ENCODE data around the gene LRRC25.

LRRC25 gene

DNA sequence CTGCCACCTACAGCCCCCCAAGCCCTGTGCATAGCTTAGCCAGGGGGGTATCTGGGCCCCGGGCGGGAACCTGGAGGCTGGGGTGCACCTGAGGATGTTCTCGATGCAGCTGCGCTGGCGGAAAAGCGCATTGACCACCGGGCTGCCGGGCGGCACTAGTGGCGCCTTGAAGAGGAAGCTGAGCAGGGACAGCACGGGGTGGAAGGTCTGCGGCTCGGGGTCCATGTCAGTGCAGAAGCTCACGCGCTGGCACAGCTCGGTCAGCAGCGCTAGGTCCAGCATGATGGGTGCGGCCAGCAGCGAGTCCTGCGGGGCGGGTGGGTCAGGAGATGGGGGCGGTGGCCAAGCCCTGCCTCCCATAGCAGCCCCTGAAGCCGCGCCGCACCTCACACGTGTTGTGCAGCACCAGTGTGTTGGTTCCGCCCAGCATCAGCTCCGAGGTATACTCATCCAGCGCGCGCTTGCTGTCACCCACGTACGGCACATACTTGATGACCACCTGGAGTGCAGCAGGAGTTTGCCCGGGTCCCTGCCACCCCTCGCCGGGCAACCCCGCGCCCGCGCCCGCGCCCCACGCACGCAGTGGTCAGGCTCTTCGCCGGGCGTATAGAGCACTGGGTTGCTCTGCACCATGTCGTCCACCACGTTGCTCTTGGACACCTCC, 37.9 kb upstream of the LRRC25 start:
- Histone ChIP-seq H3K36me3 (ENCODE audit: control insufficient read depth, insufficient read depth, low read length) (no peaks in the 10 kb centered on the region), H3K27ac (ENCODE audit: insufficient read depth, low read length, poor library complexity, severe bottlenecking) (no peak overlapping the region), H3K27me3 (replicated peaks; ENCODE audit: control insufficient read depth, insufficient read depth, low read length, poor library complexity, severe bottlenecking) (no peaks in the 10 kb centered on the region), H3K9me3 (ENCODE audit: control insufficient read depth, low read length) (no peaks in the 10 kb centered on the region), H3K4me1 (ENCODE audit: control insufficient read depth, insufficient read depth, low read length, poor library complexity, severe bottlenecking) (peaks cover 31% of the 10 kb centered on the region), H3K4me3 (ENCODE audit: insufficient read depth, low read depth, low read length, poor library complexity, severe bottlenecking) (no peak overlapping the region)
- no peak for DNase-seq

DNA sequence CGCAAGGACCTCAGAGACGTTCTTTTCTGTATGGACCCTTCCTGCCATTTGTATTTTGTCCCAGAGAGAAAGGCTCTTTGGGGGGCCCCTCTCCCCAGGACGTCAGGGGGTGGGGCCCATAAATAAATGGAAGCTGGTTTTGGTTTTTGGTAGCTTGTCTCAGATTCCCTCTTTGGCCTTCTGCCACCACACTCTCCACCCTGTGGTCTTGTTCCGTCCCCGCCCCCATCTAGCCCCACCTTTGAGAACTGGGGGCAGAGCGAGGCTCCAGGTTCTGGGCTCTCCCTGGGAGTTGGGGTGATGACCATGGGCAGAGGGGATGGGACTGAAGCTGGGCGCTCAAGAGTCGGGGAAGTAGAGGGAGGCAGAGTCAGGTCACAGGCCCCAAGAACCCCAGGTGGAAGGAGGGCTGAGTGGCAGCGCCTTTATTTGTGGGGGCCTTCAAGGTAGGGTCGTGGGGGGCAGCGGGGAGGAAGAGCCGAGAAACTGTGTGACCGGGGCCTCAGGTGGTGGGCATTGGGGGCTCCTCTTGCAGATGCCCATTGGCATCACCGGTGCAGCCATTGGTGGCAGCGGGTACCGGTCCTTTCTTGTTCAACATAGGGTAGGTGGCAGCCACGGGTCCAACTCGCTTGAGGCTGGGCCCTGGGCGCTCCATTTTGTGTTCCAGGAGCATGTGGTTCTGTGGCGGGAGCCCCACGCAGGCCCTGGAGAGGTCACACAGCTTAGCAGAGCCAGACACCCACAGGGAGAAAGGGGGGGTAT, 37.2 kb upstream of the LRRC25 start:
- no peak for DNase-seq
- H3K27ac ChIP-seq (ENCODE audit: insufficient read depth, low read length, poor library complexity, severe bottlenecking): no peak overlapping the region
- H3K4me3 ChIP-seq (ENCODE audit: insufficient read depth, low read depth, low read length, poor library complexity, severe bottlenecking): no peak overlapping the region
- H3K36me3 ChIP-seq (ENCODE audit: control insufficient read depth, insufficient read depth, low read length): no peaks in the 10 kb centered on the region
- H3K9me3 ChIP-seq (ENCODE audit: control insufficient read depth, low read length): no peaks in the 10 kb centered on the region
- H3K4me1 ChIP-seq (ENCODE audit: control insufficient read depth, insufficient read depth, low read length, poor library complexity, severe bottlenecking): peaks cover 38% of the 10 kb centered on the region
- no peaks in the 10 kb centered on the region for H3K27me3 ChIP-seq (replicated peaks; ENCODE audit: control insufficient read depth, insufficient read depth, low read length, poor library complexity, severe bottlenecking)

DNA sequence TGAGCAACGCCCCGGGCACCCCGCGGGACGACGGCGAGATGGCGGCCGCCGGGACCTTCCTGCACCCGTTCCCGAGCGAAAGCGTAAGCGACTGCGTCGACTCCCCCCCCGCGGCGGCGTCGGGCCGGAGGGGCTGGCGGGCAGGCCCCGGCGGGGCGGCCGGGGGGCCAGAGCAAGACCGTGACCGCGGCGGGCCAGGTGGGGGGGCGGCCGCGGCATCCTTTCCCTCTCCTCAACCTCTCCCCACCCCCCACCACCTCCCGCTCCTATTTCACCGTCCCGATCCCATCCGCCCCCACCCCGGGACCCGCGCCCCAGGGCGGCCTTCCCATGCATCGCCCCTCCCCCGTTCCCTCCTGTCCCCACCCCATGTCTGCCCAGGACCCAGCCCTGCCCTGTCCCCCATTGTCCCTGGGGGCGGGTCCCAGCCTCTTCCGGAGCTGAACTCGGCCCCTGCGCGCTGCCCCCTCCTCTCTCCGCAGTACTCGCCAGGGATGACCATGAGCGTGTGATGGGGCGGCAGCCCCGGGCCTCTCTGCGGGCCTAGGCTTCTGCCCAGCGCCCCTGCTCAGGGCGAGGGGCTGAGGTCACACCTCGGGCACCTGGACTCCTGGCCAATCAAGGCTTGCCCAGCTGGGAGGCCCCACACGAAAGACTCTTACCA, 36.4 kb upstream of the LRRC25 start:
- Histone ChIP-seq H3K4me1 (ENCODE audit: control insufficient read depth, insufficient read depth, low read length, poor library complexity, severe bottlenecking) (peaks cover 45% of the 10 kb centered on the region), H3K9me3 (ENCODE audit: control insufficient read depth, low read length) (no peaks in the 10 kb centered on the region), H3K36me3 (ENCODE audit: control insufficient read depth, insufficient read depth, low read length) (no peaks in the 10 kb centered on the region), H3K27ac (ENCODE audit: insufficient read depth, low read length, poor library complexity, severe bottlenecking) (no peak overlapping the region), H3K4me3 (ENCODE audit: insufficient read depth, low read depth, low read length, poor library complexity, severe bottlenecking) (no peak overlapping the region), H3K27me3 (replicated peaks; ENCODE audit: control insufficient read depth, insufficient read depth, low read length, poor library complexity, severe bottlenecking) (no peaks in the 10 kb centered on the region)
- no peak for DNase-seq

DNA sequence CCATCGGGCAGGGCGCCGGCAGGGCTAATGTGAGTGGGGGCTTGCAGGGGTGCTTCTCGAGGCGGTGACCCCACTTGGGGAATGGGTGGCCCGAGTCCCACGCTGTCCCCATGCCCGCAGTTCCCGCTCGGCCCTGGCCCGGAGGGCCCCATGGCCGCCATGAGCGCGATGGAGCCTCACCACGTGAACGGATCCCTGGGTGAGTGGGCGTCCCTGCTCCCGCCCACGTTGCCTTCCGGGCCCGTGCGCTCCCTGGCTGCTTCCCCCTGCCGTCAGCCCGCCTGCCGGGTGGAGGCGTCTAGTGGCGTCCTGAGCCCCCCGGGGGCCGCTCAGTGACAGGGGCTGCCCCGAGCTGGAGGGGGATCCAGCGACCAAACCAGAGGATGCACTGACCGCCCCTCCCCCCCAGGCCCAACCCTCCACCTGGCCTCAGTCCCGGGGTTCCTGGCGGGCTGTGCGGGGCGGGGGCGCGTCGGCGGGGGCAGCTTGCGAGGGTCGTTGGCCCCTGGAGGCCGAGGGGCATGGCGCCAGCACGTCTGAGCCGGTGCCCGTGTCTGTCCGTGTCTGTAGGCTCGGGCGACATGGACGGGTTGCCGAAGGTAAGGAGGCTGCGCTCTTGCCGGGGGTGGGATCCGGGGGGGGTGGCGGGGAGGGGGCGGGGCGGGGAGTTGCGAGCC, 35.7 kb upstream of the LRRC25 start:
- Histone ChIP-seq H3K9me3 (ENCODE audit: control insufficient read depth, low read length) (no peaks in the 10 kb centered on the region), H3K27me3 (replicated peaks; ENCODE audit: control insufficient read depth, insufficient read depth, low read length, poor library complexity, severe bottlenecking) (no peaks in the 10 kb centered on the region), H3K4me3 (ENCODE audit: insufficient read depth, low read depth, low read length, poor library complexity, severe bottlenecking) (peak overlapping the region; percentile 47), H3K36me3 (ENCODE audit: control insufficient read depth, insufficient read depth, low read length) (no peaks in the 10 kb centered on the region), H3K4me1 (ENCODE audit: control insufficient read depth, insufficient read depth, low read length, poor library complexity, severe bottlenecking) (peaks cover 49% of the 10 kb centered on the region), H3K27ac (ENCODE audit: insufficient read depth, low read length, poor library complexity, severe bottlenecking) (peak overlapping the region; percentile 55)
- DNase-seq: no peak

DNA sequence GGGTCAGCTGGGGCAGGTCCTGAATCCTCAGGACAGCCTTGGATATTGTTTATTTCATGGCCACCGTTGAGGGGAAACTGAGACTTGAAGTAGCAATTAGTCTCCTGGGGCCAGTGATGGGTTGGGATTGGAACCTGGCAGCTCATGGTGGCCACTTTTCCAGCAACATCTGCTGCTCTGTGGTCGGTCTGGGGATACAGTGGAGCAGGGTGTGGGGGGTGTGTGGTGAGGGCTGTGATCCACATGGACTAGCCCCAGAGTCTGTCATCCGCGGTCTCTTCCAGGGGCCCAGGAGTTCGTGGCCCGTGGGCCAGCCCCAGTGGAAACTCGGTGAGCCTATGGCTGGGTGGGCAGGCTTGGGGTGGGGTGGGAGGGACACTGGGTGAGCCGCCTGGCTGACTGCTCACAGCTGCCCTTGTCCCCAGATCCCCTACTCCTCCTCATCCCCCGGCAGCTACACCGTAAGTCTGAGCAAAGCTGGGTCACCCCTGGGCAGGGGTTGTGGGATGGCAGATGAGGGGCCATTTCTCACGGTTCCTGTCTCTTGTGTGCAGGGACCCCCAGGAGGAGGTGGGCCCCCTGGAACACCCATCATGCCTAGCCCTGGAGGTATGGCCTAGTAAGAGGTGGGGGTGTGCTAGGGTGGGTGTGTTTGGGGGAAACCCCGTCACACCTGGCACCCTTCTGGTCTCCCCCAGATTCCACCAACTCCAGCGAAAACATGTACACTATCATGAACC, 35.0 kb upstream of the LRRC25 start:
- Histone ChIP-seq H3K4me3 (ENCODE audit: insufficient read depth, low read depth, low read length, poor library complexity, severe bottlenecking) (peak overlapping the region; percentile 47), H3K27ac (ENCODE audit: insufficient read depth, low read length, poor library complexity, severe bottlenecking) (peak overlapping the region; percentile 55), H3K4me1 (ENCODE audit: control insufficient read depth, insufficient read depth, low read length, poor library complexity, severe bottlenecking) (peaks cover 55% of the 10 kb centered on the region)

DNA sequence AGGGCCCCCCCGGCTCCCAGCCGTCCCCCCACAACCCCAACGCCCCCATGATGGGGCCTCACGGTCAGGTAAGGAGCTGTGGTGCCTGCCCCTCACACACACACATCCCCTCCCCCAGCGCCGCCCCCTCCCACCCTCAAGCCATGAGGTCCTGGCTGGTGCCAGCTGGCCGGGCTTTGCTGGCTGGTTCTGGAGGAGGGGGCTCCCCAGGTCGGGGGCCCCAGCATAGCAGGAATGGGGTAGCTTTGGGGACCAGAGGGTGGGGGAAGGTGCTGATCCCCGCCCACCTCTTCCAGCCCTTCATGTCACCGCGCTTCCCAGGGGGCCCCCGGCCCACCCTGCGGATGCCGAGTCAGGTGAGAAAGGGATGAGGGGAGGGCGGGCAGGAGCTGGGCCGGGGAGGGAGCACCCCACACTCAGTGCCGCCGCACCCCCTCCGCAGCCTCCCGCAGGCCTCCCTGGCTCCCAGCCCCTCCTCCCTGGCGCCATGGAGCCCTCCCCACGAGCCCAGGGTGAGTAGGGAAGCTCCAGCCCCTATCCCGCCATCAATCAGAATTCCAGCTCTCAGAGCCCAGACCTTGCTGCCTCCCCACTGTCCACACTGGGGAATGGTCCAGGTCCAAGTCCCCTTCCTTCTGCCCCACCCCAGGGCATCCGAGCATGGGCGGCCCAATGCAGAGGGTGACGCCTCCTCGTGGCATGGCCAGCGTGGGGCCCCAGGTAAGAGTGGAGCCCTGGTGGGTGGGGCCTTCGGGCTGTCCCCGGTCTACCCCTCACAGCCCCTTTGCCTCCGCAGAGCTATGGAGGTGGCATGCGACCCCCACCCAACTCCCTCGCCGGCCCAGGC, 34.2 kb upstream of the LRRC25 start:
- DNase-seq: no peak
- H3K36me3 ChIP-seq (ENCODE audit: control insufficient read depth, insufficient read depth, low read length): no peaks in the 10 kb centered on the region
- H3K9me3 ChIP-seq (ENCODE audit: control insufficient read depth, low read length): no peaks in the 10 kb centered on the region
- peaks cover 53% of the 10 kb centered on the region for H3K4me1 ChIP-seq (ENCODE audit: control insufficient read depth, insufficient read depth, low read length, poor library complexity, severe bottlenecking)
- H3K27ac ChIP-seq (ENCODE audit: insufficient read depth, low read length, poor library complexity, severe bottlenecking): no peak overlapping the region
- no peak overlapping the region for H3K4me3 ChIP-seq (ENCODE audit: insufficient read depth, low read depth, low read length, poor library complexity, severe bottlenecking)
- no peaks in the 10 kb centered on the region for H3K27me3 ChIP-seq (replicated peaks; ENCODE audit: control insufficient read depth, insufficient read depth, low read length, poor library complexity, severe bottlenecking)

More for the DNA sequence above, 35.0 kb upstream of the LRRC25 start:
- H3K36me3 ChIP-seq (ENCODE audit: control insufficient read depth, insufficient read depth, low read length): no peaks in the 10 kb centered on the region
- no peak for DNase-seq
- no peaks in the 10 kb centered on the region for H3K27me3 ChIP-seq (replicated peaks; ENCODE audit: control insufficient read depth, insufficient read depth, low read length, poor library complexity, severe bottlenecking)
- no peaks in the 10 kb centered on the region for H3K9me3 ChIP-seq (ENCODE audit: control insufficient read depth, low read length)

DNA sequence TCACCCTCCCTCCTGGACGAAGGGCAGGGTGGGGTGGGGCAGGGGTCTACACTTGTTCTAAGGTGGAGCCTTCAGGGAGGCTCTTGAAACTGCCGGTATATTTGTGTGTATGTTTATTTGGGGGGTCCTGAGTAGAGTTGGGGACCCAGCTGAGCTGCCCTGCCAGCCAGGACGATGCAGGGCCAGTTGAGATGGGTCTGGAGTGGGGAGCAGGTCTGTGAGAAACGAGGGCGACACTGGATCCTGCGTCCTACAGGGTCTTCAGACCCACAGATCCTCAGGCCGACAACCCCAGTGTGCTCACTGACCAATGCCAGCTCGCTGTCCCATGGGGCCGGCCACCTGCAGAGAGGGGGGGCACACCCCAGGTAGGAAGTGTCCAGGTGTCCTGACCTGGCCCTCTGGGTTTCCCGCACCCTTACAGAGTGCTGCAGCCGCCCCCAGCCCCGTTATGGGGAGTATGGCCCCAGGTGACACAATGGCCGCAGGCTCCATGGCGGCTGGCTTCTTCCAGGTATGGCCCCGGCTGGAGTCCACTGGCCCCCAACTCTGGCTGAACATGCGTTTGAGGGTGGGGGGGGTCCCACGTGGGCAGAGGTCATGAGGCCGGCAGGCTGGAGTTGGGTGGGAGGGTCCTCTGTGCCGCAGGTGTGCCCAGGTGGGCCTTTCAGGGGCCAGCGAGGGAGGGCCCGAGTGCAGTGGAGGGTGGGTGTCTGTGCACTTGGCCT, 33.2 kb upstream of the LRRC25 start:
- Histone ChIP-seq H3K4me1 (ENCODE audit: control insufficient read depth, insufficient read depth, low read length, poor library complexity, severe bottlenecking) (peaks cover 58% of the 10 kb centered on the region), H3K9me3 (ENCODE audit: control insufficient read depth, low read length) (no peaks in the 10 kb centered on the region), H3K27ac (ENCODE audit: insufficient read depth, low read length, poor library complexity, severe bottlenecking) (peak overlapping the region; percentile 94), H3K27me3 (replicated peaks; ENCODE audit: control insufficient read depth, insufficient read depth, low read length, poor library complexity, severe bottlenecking) (no peaks in the 10 kb centered on the region), H3K4me3 (ENCODE audit: insufficient read depth, low read depth, low read length, poor library complexity, severe bottlenecking) (peak overlapping the region; percentile 18), H3K36me3 (ENCODE audit: control insufficient read depth, insufficient read depth, low read length) (no peaks in the 10 kb centered on the region)
- no peak for DNase-seq

DNA sequence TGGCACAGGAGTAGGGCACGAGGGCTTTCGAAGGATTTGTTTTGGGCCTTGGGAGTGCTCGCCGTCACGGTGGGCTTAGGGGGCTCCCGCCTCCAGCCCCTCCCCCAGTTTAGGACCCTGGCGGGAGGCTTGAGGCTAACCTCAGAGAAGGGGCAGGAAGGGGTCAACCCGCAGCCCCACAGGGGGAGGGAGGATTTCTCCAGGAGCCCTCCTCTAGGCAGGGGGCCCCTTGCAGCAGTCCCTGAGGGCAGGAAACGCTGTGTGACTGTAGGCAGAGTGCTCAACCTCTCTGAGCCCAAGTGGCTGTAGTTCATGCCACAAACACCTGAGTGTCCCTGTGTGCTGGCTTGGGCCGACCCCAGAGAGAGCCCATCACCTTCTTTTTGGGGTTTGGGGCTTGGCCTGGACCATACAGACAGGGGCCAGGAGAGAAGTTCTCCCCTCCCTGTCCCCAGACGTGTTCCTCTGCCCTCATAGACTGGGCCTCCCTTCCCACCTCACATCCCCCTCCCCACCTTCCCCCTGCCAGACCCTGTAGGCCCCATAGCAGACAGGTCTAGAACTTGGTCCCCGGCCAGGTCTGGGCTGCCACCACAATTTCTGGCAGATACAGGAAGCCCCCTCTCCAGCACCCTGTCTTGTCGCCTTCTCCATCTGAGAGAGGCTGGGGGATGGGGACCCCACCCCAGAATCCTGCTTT, 32.4 kb upstream of the LRRC25 start:
- H3K27me3 ChIP-seq (replicated peaks; ENCODE audit: control insufficient read depth, insufficient read depth, low read length, poor library complexity, severe bottlenecking): no peaks in the 10 kb centered on the region
- peak overlapping the region; percentile 94 for H3K27ac ChIP-seq (ENCODE audit: insufficient read depth, low read length, poor library complexity, severe bottlenecking)
- no peaks in the 10 kb centered on the region for H3K36me3 ChIP-seq (ENCODE audit: control insufficient read depth, insufficient read depth, low read length)
- H3K9me3 ChIP-seq (ENCODE audit: control insufficient read depth, low read length): no peaks in the 10 kb centered on the region
- DNase-seq: no peak
- H3K4me3 ChIP-seq (ENCODE audit: insufficient read depth, low read depth, low read length, poor library complexity, severe bottlenecking): peak overlapping the region; percentile 50
- H3K4me1 ChIP-seq (ENCODE audit: control insufficient read depth, insufficient read depth, low read length, poor library complexity, severe bottlenecking): peaks cover 66% of the 10 kb centered on the region
